ENCODE data around the gene MXRA7.
A peak's percentile ranks its signal among the peaks of the same experiment; 100 is the strongest.

The MXRA7 gene

GRCh38 chr17:76688165-76688622 lies 22.6 kb downstream of the MXRA7 start:
- TF ChIP-seq SUZ12 (IDR thresholded peaks at IDR 0.05; ENCODE audit: extremely low read depth, insufficient read depth, insufficient read length): no peak
- TF ChIP-seq ZNF274 (IDR thresholded peaks at IDR 0.05; ENCODE audit: low read depth, low read length): no peak
- no peak for TF ChIP-seq YY1 (IDR thresholded peaks at IDR 0.05; ENCODE audit: insufficient read depth, insufficient read length)
- Histone ChIP-seq H3K9me3 (ENCODE audit: insufficient read depth, low read length) (no peaks in the 10 kb centered on the region), H3K9ac (ENCODE audit: insufficient read length, low read depth) (no peak overlapping the region), H3K27me3 (ENCODE audit: insufficient read depth, insufficient read length) (no peaks in the 10 kb centered on the region), H3K4me3 (ENCODE audit: insufficient read length, low read depth) (no peak overlapping the region), H3K4me1 (ENCODE audit: insufficient read depth, insufficient read length) (peaks cover 17% of the 10 kb centered on the region), H3K36me3 (ENCODE audit: insufficient read depth, insufficient read length, low read length) (peaks cover 24% of the 10 kb centered on the region)
- DNase-seq (ENCODE audit: low read depth, low spot score): no peak

- Histone ChIP-seq H3K4me3 (ENCODE audit: insufficient read length, low read depth) (no peak overlapping the region), H3K9ac (ENCODE audit: insufficient read length, low read depth) (peak overlapping the region; percentile 33), H3K27me3 (ENCODE audit: insufficient read depth, insufficient read length) (no peaks in the 10 kb centered on the region), H3K9me3 (ENCODE audit: insufficient read depth, low read length) (no peaks in the 10 kb centered on the region), H3K4me1 (ENCODE audit: insufficient read depth, insufficient read length) (peaks cover 17% of the 10 kb centered on the region), H3K36me3 (ENCODE audit: insufficient read depth, insufficient read length, low read length) (peaks cover 29% of the 10 kb centered on the region)
- TF ChIP-seq YY1 (IDR thresholded peaks at IDR 0.05; ENCODE audit: insufficient read depth, insufficient read length): no peak
- TF ChIP-seq ZNF274 (IDR thresholded peaks at IDR 0.05; ENCODE audit: low read depth, low read length): no peak
- TF ChIP-seq SUZ12 (IDR thresholded peaks at IDR 0.05; ENCODE audit: extremely low read depth, insufficient read depth, insufficient read length): no peak
- no peak for DNase-seq (ENCODE audit: low read depth, low spot score)
These were observed 23.2 kb downstream of the MXRA7 start for GRCh38 chr17:76687298-76688164.

- H3K27me3 ChIP-seq (ENCODE audit: insufficient read depth, insufficient read length): no peaks in the 10 kb centered on the region
- no peak overlapping the region for H3K4me3 ChIP-seq (ENCODE audit: insufficient read length, low read depth)
- peaks cover 31% of the 10 kb centered on the region for H3K36me3 ChIP-seq (ENCODE audit: insufficient read depth, insufficient read length, low read length)
- no peak for DNase-seq (ENCODE audit: low read depth, low spot score)
- no peaks in the 10 kb centered on the region for H3K9me3 ChIP-seq (ENCODE audit: insufficient read depth, low read length)
- H3K9ac ChIP-seq (ENCODE audit: insufficient read length, low read depth): peak overlapping the region; percentile 33
- peaks cover 22% of the 10 kb centered on the region for H3K4me1 ChIP-seq (ENCODE audit: insufficient read depth, insufficient read length)
- no peak for TF ChIP-seq ZNF274 (IDR thresholded peaks at IDR 0.05; ENCODE audit: low read depth, low read length)
- no peak for TF ChIP-seq YY1 (IDR thresholded peaks at IDR 0.05; ENCODE audit: insufficient read depth, insufficient read length)
- no peak for TF ChIP-seq SUZ12 (IDR thresholded peaks at IDR 0.05; ENCODE audit: extremely low read depth, insufficient read depth, insufficient read length)
These were observed 24.0 kb downstream of the MXRA7 start for GRCh38 chr17:76686538-76687297.

GRCh38 chr17:76685846-76686245 lies 24.9 kb downstream of the MXRA7 start:
- no peak for TF ChIP-seq SUZ12 (IDR thresholded peaks at IDR 0.05; ENCODE audit: extremely low read depth, insufficient read depth, insufficient read length)
- TF ChIP-seq ZNF274 (IDR thresholded peaks at IDR 0.05; ENCODE audit: low read depth, low read length): no peak
- no peak for TF ChIP-seq YY1 (IDR thresholded peaks at IDR 0.05; ENCODE audit: insufficient read depth, insufficient read length)
- H3K4me3 ChIP-seq (ENCODE audit: insufficient read length, low read depth): no peak overlapping the region
- H3K36me3 ChIP-seq (ENCODE audit: insufficient read depth, insufficient read length, low read length): peaks cover 31% of the 10 kb centered on the region
- H3K27me3 ChIP-seq (ENCODE audit: insufficient read depth, insufficient read length): no peaks in the 10 kb centered on the region
- H3K9me3 ChIP-seq (ENCODE audit: insufficient read depth, low read length): no peaks in the 10 kb centered on the region
- H3K9ac ChIP-seq (ENCODE audit: insufficient read length, low read depth): no peak overlapping the region
- no peak for DNase-seq (ENCODE audit: low read depth, low spot score)
- peaks cover 24% of the 10 kb centered on the region for H3K4me1 ChIP-seq (ENCODE audit: insufficient read depth, insufficient read length)

- no peak overlapping the region for H3K9ac ChIP-seq (ENCODE audit: insufficient read length, low read depth)
- DNase-seq (ENCODE audit: low read depth, low spot score): no peak
- no peak overlapping the region for H3K4me3 ChIP-seq (ENCODE audit: insufficient read length, low read depth)
- no peaks in the 10 kb centered on the region for H3K9me3 ChIP-seq (ENCODE audit: insufficient read depth, low read length)
- H3K36me3 ChIP-seq (ENCODE audit: insufficient read depth, insufficient read length, low read length): peaks cover 31% of the 10 kb centered on the region
- H3K4me1 ChIP-seq (ENCODE audit: insufficient read depth, insufficient read length): peaks cover 24% of the 10 kb centered on the region
- H3K27me3 ChIP-seq (ENCODE audit: insufficient read depth, insufficient read length): no peaks in the 10 kb centered on the region
- no peak for TF ChIP-seq ZNF274 (IDR thresholded peaks at IDR 0.05; ENCODE audit: low read depth, low read length)
These were observed 25.4 kb downstream of the MXRA7 start for GRCh38 chr17:76685366-76685765.

- Histone ChIP-seq H3K9ac (ENCODE audit: insufficient read length, low read depth) (no peak overlapping the region), H3K27me3 (ENCODE audit: insufficient read depth, insufficient read length) (no peaks in the 10 kb centered on the region), H3K4me3 (ENCODE audit: insufficient read length, low read depth) (no peak overlapping the region), H3K4me1 (ENCODE audit: insufficient read depth, insufficient read length) (peaks cover 24% of the 10 kb centered on the region), H3K36me3 (ENCODE audit: insufficient read depth, insufficient read length, low read length) (peaks cover 31% of the 10 kb centered on the region), H3K9me3 (ENCODE audit: insufficient read depth, low read length) (no peaks in the 10 kb centered on the region)
- no peak for DNase-seq (ENCODE audit: low read depth, low spot score)
- TF ChIP-seq YY1 (IDR thresholded peaks at IDR 0.05; ENCODE audit: insufficient read depth, insufficient read length) (no peak), SUZ12 (IDR thresholded peaks at IDR 0.05; ENCODE audit: extremely low read depth, insufficient read depth, insufficient read length) (no peak), ZNF274 (IDR thresholded peaks at IDR 0.05; ENCODE audit: low read depth, low read length) (no peak)
These were observed 26.0 kb downstream of the MXRA7 start for GRCh38 chr17:76684756-76685155.

Measured in NT2/D1 (cell line).